Transverse colon (tissue), 4 donors: ENCODE data around the gene KCND1. TPM values are rescaled to one million over a fixed set of nuclear protein-coding genes. Genes with fewer than 3 reads are reported as not detected.
A peak's percentile ranks its signal among the peaks of the same experiment; 100 is the strongest.

Source experiments
- DNase-seq: peaks from one replicate; pipeline ENCODE4 v3.0.0-alpha.2; 2019
- H3K27ac ChIP-seq, 4 donors: fragments of 200-600 bp; sonication (generic); 2 replicates each; pipeline ENCODE4 v1.5.1; 2016 to 2018; ENCODE audit warnings: inconsistent platforms in 4 of 4
- H3K27me3 ChIP-seq: fragments of 200-600 bp; sonication (generic); 2 replicates; pipeline ENCODE4 v1.5.1; 2017; ENCODE audit warnings: inconsistent platforms
- H3K36me3 ChIP-seq, 4 donors: fragments of 200-600 bp; sonication (generic); 2 replicates each; pipeline ENCODE4 v1.5.1; 2017 to 2019; ENCODE audit warnings: inconsistent platforms in 4 of 4
- H3K4me1 ChIP-seq, 4 donors: fragments of 200-600 bp; sonication (generic); 2 replicates each; pipeline ENCODE4 v1.5.1; 2017 to 2020; ENCODE audit warnings: inconsistent platforms in 4 of 4
- H3K4me3 ChIP-seq, 4 donors: fragments of 200-600 bp; sonication (generic); 1 replicate in 1 of 4; 2 replicates in 3 of 4; pipeline versions ENCODE4 v1.5.1 to v1.6.1; 2017 to 2019; ENCODE audit warnings: inconsistent platforms in 4 of 4
- H3K9me3 ChIP-seq, 2 donors: fragments of 200-600 bp; sonication (generic); 2 replicates each; pipeline ENCODE4 v1.5.1; 2017 to 2019; ENCODE audit warnings: inconsistent platforms in 2 of 2
- EP300 ChIP-seq: sonication (generic); formaldehyde crosslinking; IDR thresholded peaks from one replicate; pipeline ENCODE4 v1.6.1; 2017; ENCODE audit warnings: antibody characterized with exemption, low read depth
- POLR2A ChIP-seq: fragments of 450-650 bp; IDR thresholded peaks from one replicate; pipeline ENCODE4 v1.6.1; 2016; ENCODE audit warnings: antibody characterized with exemption, mild to moderate bottlenecking, moderate library complexity
- POLR2AphosphoS5 ChIP-seq, 3 donors: sonication (generic); formaldehyde crosslinking; IDR thresholded peaks; one replicate each; pipeline ENCODE4 v1.6.1; 2016; ENCODE audit warnings: antibody characterized with exemption in 3 of 3
- WGBS, 2 donors: methylation state at CpG; one replicate each; pipeline ENCODE4 v1.1.5; 2018; ENCODE audit warnings: low coverage in 1 of 2; 5-methylcytosine and 5-hydroxymethylcytosine counted together
- in situ Hi-C, 4 donors: fragments of 200-750 bp; cut with MboI; loops; one replicate each; pipeline versions ENCODE4 v1.15.0 to v1.15.1; 2017; ENCODE audit warnings: low sequenced_read_pairs in 3 of 4, low pct_ligation_motif_present in 1 of 4, low pct_unique_long_range_greater_than_20kb in 1 of 4
- intact Hi-C: fragments of 100-400 bp; cut with DNase I; formaldehyde crosslinking; loops from one replicate; pipeline ENCODE4 v1.15.1; 2023; ENCODE audit warnings: low total_unique reads
- total RNA-seq, 4 donors: library from RNA; depleted of rRNA; stranded (reverse); fragments of >200 nt; gene quantifications; one replicate each; pipeline ENCODE4 v1.1.0, GENCODE V29; 2016
- TF ChIP-seq, protein P1 (sequence below), 5 experiments: fragments of 200-600 bp in 3 of 5; fragments of 450-650 bp in 2 of 5; sonication (generic) in 3 of 5; IDR thresholded peaks; 1 replicate in 2 of 5; 2 replicates in 3 of 5; pipeline ENCODE4 v1.5.1; 2016 to 2017; ENCODE audit warnings: antibody characterized with exemption in 5 of 5, inconsistent platforms in 3 of 5, mild to moderate bottlenecking in 2 of 5, moderate library complexity in 1 of 5

KCND1 gene
- total RNA-seq, 4 donors from 2014 or later, result 0.95 to 0.96 TPM; not detected in 2

DNA sequence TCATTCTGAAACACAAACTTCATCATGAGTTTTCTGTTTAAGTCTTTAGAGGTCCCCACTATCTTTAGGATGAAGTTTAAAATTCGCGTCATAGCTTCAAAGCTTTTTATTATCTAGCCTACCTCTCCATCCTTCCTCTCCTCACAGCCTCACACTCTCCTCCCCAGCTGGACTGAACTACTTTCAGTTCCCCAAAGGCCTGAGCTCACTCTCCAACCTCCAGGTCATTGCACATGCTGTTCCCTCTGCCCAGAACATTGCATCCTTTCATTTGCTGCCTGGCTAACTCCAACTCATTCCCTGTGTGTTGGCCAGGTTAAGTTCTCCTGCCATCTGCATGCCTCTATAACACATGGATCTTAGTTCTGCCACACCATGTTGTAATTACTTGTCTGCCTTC, 11.4 kb downstream of the KCND1 start:
- in situ Hi-C loops, result no loop called here
- DNase-seq, result peak; percentile 30
- peak overlapping the region in 3 of 4 donors; percentile 90 to 95 (median 94) for H3K27ac ChIP-seq

DNA sequence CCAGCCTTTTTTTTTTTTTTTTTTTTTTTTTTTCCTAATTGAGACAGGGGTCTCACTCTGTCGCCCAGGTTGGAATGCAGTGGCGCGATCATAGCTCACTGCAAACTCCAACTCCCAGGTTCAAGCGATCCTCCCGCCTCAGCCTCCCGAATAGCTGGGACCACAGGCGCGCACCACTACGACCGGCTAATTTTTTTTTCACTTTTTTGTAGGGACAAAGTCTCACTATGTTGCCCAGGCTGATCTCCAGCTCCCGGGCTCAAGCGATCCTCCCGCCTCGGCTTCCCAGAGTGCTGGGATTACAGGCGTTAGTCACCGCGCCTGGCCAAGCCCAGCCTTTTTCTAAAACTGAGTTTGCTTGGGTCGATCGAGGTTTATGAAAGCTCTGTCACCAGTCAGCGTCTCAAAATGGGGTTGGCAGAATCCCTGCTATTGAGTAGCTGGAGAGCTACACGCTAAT, 13.0 kb downstream of the KCND1 start:
- peak overlapping the region; percentile 14 to 73 (median 49) for H3K4me3 ChIP-seq
- intact Hi-C loops, result no loop called here
- 55% methylated on average over 20 of the region's 21 CpGs; no CpG with 5 or more reads in 1 of the 2 donors for WGBS, 2 donors

More for the DNA sequence above, 11.4 kb downstream of the KCND1 start:
- intact Hi-C loops, result no loop called here
- Histone ChIP-seq H3K9me3 (no peaks in the 10 kb centered on the region), H3K4me1 (peaks cover 0 to 19% (median 12%) of the 10 kb centered on the region in 4 donors), H3K27me3 (no peaks in the 10 kb centered on the region), H3K4me3 (no peak overlapping the region), H3K36me3 (no peaks in the 10 kb centered on the region)
- WGBS, 2 donors, result 87 to 100% methylated on average over 2 of the region's 2 CpGs
- TF ChIP-seq POLR2AphosphoS5 (IDR thresholded peaks at IDR 0.05) (no peak), POLR2A (no peak)

DNA sequence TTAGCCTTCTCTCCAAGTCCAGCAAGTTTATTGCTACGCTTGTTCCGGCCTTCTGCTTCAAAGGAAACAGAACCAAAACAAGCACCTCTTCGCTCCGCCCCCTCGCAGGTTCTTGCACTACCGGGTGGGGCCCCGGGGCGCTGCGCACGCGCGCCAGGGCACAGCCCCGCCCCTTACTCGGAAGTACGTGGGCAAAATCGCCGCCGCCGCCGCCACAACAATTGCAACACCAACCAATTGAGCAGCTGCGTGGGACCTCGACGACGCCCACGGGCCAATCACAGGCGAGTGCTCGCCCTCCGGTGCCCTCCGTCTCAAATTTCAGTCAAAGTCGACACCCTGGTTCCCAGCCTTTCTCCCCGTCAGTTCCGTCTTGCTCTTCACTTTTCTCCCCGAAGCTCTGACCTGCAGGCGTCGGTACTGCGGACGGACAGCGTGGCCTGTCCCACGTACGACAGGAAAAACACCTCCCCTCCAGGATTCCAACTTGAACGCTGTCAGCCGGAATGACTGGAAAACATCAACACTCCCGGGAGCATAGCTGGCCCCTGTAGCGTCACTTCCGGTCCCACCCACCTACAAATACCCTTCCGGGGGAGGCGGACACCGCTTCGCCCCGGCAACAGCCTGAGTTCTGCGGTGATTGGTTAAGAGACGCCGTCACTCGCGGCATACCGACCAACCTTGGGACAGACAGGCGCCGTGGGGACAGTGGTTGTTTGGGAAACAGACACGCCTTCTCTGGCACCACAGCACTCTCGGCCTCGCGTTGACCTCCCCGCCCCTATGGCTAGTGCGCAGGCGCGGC, 13.6 kb downstream of the KCND1 start:
- Histone ChIP-seq H3K36me3 (no peaks in the 10 kb centered on the region), H3K9me3 (no peaks in the 10 kb centered on the region), H3K4me3 (peak overlapping the region; percentile 34 to 73 (median 56)), H3K27me3 (no peaks in the 10 kb centered on the region), H3K27ac (peak overlapping the region; percentile 90 to 95 (median 94)), H3K4me1 (peaks cover 0 to 37% (median 15%) of the 10 kb centered on the region in 4 donors)
- in situ Hi-C loops, result no loop called here
- TF ChIP-seq POLR2A (peak; percentile 84), POLR2AphosphoS5 (IDR thresholded peaks at IDR 0.05) (peak; percentile 55 to 81 (median 78))
- TF ChIP-seq, protein P1, sequence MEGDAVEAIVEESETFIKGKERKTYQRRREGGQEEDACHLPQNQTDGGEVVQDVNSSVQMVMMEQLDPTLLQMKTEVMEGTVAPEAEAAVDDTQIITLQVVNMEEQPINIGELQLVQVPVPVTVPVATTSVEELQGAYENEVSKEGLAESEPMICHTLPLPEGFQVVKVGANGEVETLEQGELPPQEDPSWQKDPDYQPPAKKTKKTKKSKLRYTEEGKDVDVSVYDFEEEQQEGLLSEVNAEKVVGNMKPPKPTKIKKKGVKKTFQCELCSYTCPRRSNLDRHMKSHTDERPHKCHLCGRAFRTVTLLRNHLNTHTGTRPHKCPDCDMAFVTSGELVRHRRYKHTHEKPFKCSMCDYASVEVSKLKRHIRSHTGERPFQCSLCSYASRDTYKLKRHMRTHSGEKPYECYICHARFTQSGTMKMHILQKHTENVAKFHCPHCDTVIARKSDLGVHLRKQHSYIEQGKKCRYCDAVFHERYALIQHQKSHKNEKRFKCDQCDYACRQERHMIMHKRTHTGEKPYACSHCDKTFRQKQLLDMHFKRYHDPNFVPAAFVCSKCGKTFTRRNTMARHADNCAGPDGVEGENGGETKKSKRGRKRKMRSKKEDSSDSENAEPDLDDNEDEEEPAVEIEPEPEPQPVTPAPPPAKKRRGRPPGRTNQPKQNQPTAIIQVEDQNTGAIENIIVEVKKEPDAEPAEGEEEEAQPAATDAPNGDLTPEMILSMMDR (IDR thresholded peaks at IDR 0.05), result no peak
- DNase-seq, result peak; percentile 95
- 53% methylated on average over 66 of the region's 66 CpGs; no CpG with 5 or more reads in 1 of the 2 donors for WGBS, 2 donors
- intact Hi-C loops, result no loop called here

More for the DNA sequence above, 13.0 kb downstream of the KCND1 start:
- Histone ChIP-seq H3K36me3 (no peaks in the 10 kb centered on the region), H3K4me1 (peaks cover 0 to 31% (median 14%) of the 10 kb centered on the region in 4 donors), H3K9me3 (no peaks in the 10 kb centered on the region), H3K27me3 (no peaks in the 10 kb centered on the region), H3K27ac (peak overlapping the region; percentile 90 to 95 (median 94))
- TF ChIP-seq POLR2AphosphoS5 (IDR thresholded peaks at IDR 0.05), result peak in 1 of 3 donors; percentile 19
- no peak for TF ChIP-seq POLR2A
- in situ Hi-C loops, result no loop called here
- DNase-seq, result peak; percentile 47

DNA sequence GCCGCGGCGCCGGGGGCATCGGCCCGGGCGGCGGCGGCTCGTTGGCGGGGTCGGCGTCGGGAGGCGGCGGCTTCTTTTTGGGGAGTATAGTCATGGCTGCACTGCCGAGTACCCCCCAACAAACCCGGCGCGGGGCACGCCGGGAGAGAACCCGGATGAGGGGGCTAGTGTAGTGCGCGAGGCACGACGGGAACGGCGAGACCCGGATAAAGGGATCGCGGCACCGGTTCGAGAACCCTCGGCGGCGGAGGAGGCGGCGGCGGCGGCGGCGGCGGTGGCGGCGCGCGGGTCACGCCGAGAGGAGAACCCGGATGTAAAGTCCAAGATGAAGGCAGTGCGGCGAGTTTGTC, 14.2 kb downstream of the KCND1 start, which contains the start of gene OTUD5:
Gene OTUD5 (minus strand): TSS at position 131 of the 350 bp plus-strand sequence. CDS start 37 bp downstream, at position 94.
- TF ChIP-seq POLR2A, result no peak
- no peak for TF ChIP-seq EP300
- TF ChIP-seq, protein P1 (IDR thresholded peaks at IDR 0.05), result no peak
- TF ChIP-seq POLR2AphosphoS5 (IDR thresholded peaks at IDR 0.05), result no peak
- intact Hi-C loops, result no loop called here
- no peak for DNase-seq
- in situ Hi-C loops, result no loop called here
- H3K27me3 ChIP-seq, result no peaks in the 10 kb centered on the region
- H3K4me3 ChIP-seq, result peak within 1 kb of the TSS; percentile 52 to 73 (median 62)
- peak within 1 kb of the TSS; percentile 90 to 95 (median 94) for H3K27ac ChIP-seq
- no peaks in the 10 kb centered on the region for H3K9me3 ChIP-seq
- H3K4me1 ChIP-seq, result peaks cover 0 to 43% (median 15%) of the 10 kb centered on the region in 4 donors
- H3K36me3 ChIP-seq, result no peaks in the 10 kb centered on the region
- WGBS, 2 donors, result 70% methylated on average over 49 of the region's 53 CpGs; no CpG with 5 or more reads in 1 of the 2 donors

DNA sequence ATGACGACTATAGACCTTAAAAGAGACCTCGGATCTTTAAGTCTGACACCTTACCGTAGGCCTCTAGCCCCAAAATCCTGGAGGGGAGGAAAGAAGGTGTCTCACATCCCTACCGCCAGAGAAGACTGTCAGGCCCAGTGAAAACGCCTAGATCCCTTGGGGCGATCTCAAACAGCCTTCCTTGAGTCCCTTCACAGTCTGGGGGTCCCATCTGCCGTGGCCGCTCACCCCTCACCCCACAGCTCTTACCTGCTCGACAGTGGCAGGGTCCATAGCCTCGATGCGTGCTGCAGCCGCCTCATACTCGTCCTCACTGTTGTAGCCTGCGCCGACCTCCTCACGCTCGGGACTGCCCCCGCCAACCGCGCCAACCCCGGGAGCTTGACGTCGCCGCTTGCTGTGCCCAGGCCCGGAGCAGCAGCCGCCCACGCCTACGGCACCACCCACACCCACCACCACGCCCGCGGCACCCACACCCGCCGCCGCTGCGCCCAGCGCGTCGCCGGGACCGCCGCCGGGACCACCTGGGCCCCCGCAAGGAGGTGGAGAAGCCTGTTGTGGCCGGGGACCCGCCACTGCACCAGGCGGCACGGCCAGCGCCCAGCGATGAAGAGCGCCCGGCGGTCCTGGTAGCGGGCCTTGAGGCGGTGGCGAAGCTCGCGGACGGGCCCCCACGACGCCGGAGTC, 14.8 kb downstream of the KCND1 start:
- DNase-seq, result peak; percentile 47
- in situ Hi-C loops (no loop called here), intact Hi-C loops (no loop called here)
- H3K9me3 ChIP-seq, result no peaks in the 10 kb centered on the region
- no peaks in the 10 kb centered on the region for H3K36me3 ChIP-seq
- H3K27me3 ChIP-seq, result no peaks in the 10 kb centered on the region
- 59% methylated on average over 32 of the region's 61 CpGs; no CpG with 5 or more reads in 1 of the 2 donors for whole genome bisulfite sequencing, 2 donors
- H3K4me3 ChIP-seq, result peak overlapping the region; percentile 52 to 73 (median 62)
- peaks cover 0 to 47% (median 15%) of the 10 kb centered on the region in 4 donors for H3K4me1 ChIP-seq
- peak overlapping the region; percentile 90 to 95 (median 94) for H3K27ac ChIP-seq
- TF ChIP-seq EP300, result no peak
- TF ChIP-seq POLR2A, result no peak
- TF ChIP-seq, protein P1 (IDR thresholded peaks at IDR 0.05), result no peak
- TF ChIP-seq POLR2AphosphoS5 (IDR thresholded peaks at IDR 0.05), result peak in 1 of 3 donors; percentile 4
